ENCODE measurements around the gene KCP. TPM values are rescaled to one million over a fixed set of nuclear protein-coding genes. Genes with fewer than 3 reads are reported as not detected.
A peak's percentile ranks its signal among the peaks of the same experiment; 100 is the strongest.

KCP gene
- total and polyA plus RNA-seq, 4 experiments from 2014 or later, result 0.39 to 0.55 TPM; not detected in 2

- H3K27ac Mint-ChIP-seq, result peak overlapping the region in 1 of 7 donors; percentile 57
These were observed 38.7 kb upstream of the KCP start for GRCh38 chr7:128948976-128949760.

GRCh38 chr7:128948312-128948973 is 37.9 kb upstream of the KCP start:
- DNase-seq, result no peak
- Histone ChIP-seq H3K9me3 (ENCODE audit: control insufficient read depth in 1 of 2, low read length in 2 of 2) (no peaks in the 10 kb centered on the region), H3K4me1 (ENCODE audit: insufficient read depth, low read length) (no peaks in the 10 kb centered on the region), H3K27ac (ENCODE audit: low read depth, low read length) (no peak overlapping the region), H3K36me3 (ENCODE audit: insufficient read depth, low read length) (peaks cover 12% of the 10 kb centered on the region), H3K4me3 (ENCODE audit: low read length in 2 of 2) (no peak overlapping the region), H3K27me3 (ENCODE audit: insufficient read depth, low read length) (no peaks in the 10 kb centered on the region)
- Mint-ChIP-seq H3K4me1 (peaks cover 0 to 2% (median 0%) of the 10 kb centered on the region in 4 donors), H3K9me3 (no peaks in the 10 kb centered on the region), H3K27me3 (no peaks in the 10 kb centered on the region), H3K36me3 (peaks cover 0 to 35% of the 10 kb centered on the region in 2 donors), H3K4me3 (no peak overlapping the region), H3K27ac (peak overlapping the region in 2 of 7 donors; percentile 13 to 36)
- intact Hi-C loops (cut with micrococcal nuclease), result no loop called here
- CTCF ChIA-PET (ENCODE audit: partially characterized antibody), result interaction anchor here (0.9 to 4.0 kb wide), 6 partner anchors 9 to 48 kb away, joined by 3 to 14 read pairs (median 4); no protein-coding TSS in a partner anchor
- POLR2A ChIA-PET (ENCODE audit: partially characterized antibody), result interaction anchor here (1.0 to 2.2 kb wide), 3 partner anchors 8 to 15 kb away, joined by 3 to 10 read pairs (median 4); no protein-coding TSS in a partner anchor

More at GRCh38 chr7:128948976-128949760, 38.7 kb upstream of the KCP start:
- no peak overlapping the region for H3K27ac ChIP-seq (ENCODE audit: low read depth, low read length)
- Mint-ChIP-seq H3K9me3 (no peaks in the 10 kb centered on the region), H3K4me1 (peaks cover 0 to 2% (median 0%) of the 10 kb centered on the region in 4 donors), H3K27me3 (no peaks in the 10 kb centered on the region), H3K36me3 (peaks cover 0 to 42% of the 10 kb centered on the region in 2 donors), H3K4me3 (no peak overlapping the region)
- intact Hi-C loops (cut with micrococcal nuclease), result no loop called here
- peaks cover 17% of the 10 kb centered on the region for H3K36me3 ChIP-seq (ENCODE audit: insufficient read depth, low read length)
- CTCF ChIA-PET (ENCODE audit: partially characterized antibody), result interaction anchor here (1.1 to 4.0 kb wide), 3 partner anchors 9 to 46 kb away, joined by 3 to 14 read pairs (median 11); no protein-coding TSS in a partner anchor
- DNase-seq, result no peak
- no peaks in the 10 kb centered on the region for H3K4me1 ChIP-seq (ENCODE audit: insufficient read depth, low read length)
- no peaks in the 10 kb centered on the region for H3K9me3 ChIP-seq (ENCODE audit: control insufficient read depth in 1 of 2, low read length in 2 of 2)
- H3K27me3 ChIP-seq (ENCODE audit: insufficient read depth, low read length), result no peaks in the 10 kb centered on the region
- POLR2A ChIA-PET (ENCODE audit: partially characterized antibody), result interaction anchor here (1.1 kb wide), 1 partner anchor 9 kb away, joined by 3 read pairs; no protein-coding TSS in a partner anchor
- H3K4me3 ChIP-seq (ENCODE audit: low read length in 2 of 2), result no peak overlapping the region

- H3K4me3 Mint-ChIP-seq, result no peak overlapping the region
- CTCF ChIA-PET (ENCODE audit: partially characterized antibody), result interaction anchor here (0.9 to 4.0 kb wide), 6 partner anchors 8 to 47 kb away, joined by 3 to 14 read pairs (median 4); no protein-coding TSS in a partner anchor
- no peaks in the 10 kb centered on the region for H3K27me3 Mint-ChIP-seq
- peaks cover 0 to 2% (median 0%) of the 10 kb centered on the region in 4 donors for H3K4me1 Mint-ChIP-seq
- peak overlapping the region in 2 of 7 donors; percentile 13 to 25 for H3K27ac Mint-ChIP-seq
- H3K9me3 Mint-ChIP-seq, result no peaks in the 10 kb centered on the region
- Histone ChIP-seq H3K4me1 (ENCODE audit: insufficient read depth, low read length) (no peaks in the 10 kb centered on the region), H3K27me3 (ENCODE audit: insufficient read depth, low read length) (no peaks in the 10 kb centered on the region), H3K36me3 (ENCODE audit: insufficient read depth, low read length) (peaks cover 10% of the 10 kb centered on the region), H3K9me3 (ENCODE audit: control insufficient read depth in 1 of 2, low read length in 2 of 2) (no peaks in the 10 kb centered on the region), H3K4me3 (ENCODE audit: low read length in 2 of 2) (no peak overlapping the region), H3K27ac (ENCODE audit: low read depth, low read length) (no peak overlapping the region)
- peaks cover 0 to 29% of the 10 kb centered on the region in 2 donors for H3K36me3 Mint-ChIP-seq
- DNase-seq, result no peak
- intact Hi-C loops (cut with micrococcal nuclease), result loop anchor here (2.0 kb wide), 1 partner anchor 43 kb away; no protein-coding TSS in a partner anchor
- POLR2A ChIA-PET (ENCODE audit: partially characterized antibody), result interaction anchor here (1.0 to 2.2 kb wide), 2 partner anchors 8 to 14 kb away, joined by 4 to 10 read pairs; no protein-coding TSS in a partner anchor
These were observed 37.3 kb upstream of the KCP start for GRCh38 chr7:128947854-128948253.

- no peak overlapping the region for H3K27ac Mint-ChIP-seq
- intact Hi-C loops (cut with micrococcal nuclease), result loop anchor here (2.0 kb wide), 1 partner anchor 42 kb away; no protein-coding TSS in a partner anchor
These were observed 36.7 kb upstream of the KCP start for GRCh38 chr7:128946936-128947830.

GRCh38 chr7:128945668-128946366 is 35.3 kb upstream of the KCP start:
- no peaks in the 10 kb centered on the region for H3K27me3 Mint-ChIP-seq
- CTCF ChIA-PET (ENCODE audit: partially characterized antibody), result interaction anchor here (1.1 to 1.4 kb wide), 2 partner anchors 9 to 12 kb away, joined by 3 read pairs; no protein-coding TSS in a partner anchor
- H3K9me3 Mint-ChIP-seq, result no peaks in the 10 kb centered on the region
- H3K4me1 Mint-ChIP-seq, result peaks cover 9% of the 10 kb centered on the region in 4 donors
- peaks cover 9% of the 10 kb centered on the region for H3K4me1 ChIP-seq (ENCODE audit: insufficient read depth, low read length)
- H3K9me3 ChIP-seq (ENCODE audit: control insufficient read depth in 1 of 2, low read length in 2 of 2), result no peaks in the 10 kb centered on the region
- no peak overlapping the region for H3K4me3 Mint-ChIP-seq
- no peak overlapping the region for H3K27ac ChIP-seq (ENCODE audit: low read depth, low read length)
- DNase-seq, result no peak
- intact Hi-C loops (cut with micrococcal nuclease), result loop anchor here (2.0 kb wide), 1 partner anchor 41 kb away; no protein-coding TSS in a partner anchor
- POLR2A ChIA-PET (ENCODE audit: partially characterized antibody), result interaction anchor here (2.2 kb wide), 1 partner anchor 12 kb away, joined by 10 read pairs; no protein-coding TSS in a partner anchor
- no peak overlapping the region for H3K4me3 ChIP-seq (ENCODE audit: low read length in 2 of 2)
- peaks cover 10% of the 10 kb centered on the region for H3K36me3 ChIP-seq (ENCODE audit: insufficient read depth, low read length)
- peaks cover 0 to 13% of the 10 kb centered on the region in 2 donors for H3K36me3 Mint-ChIP-seq
- H3K27ac Mint-ChIP-seq, result no peak overlapping the region
- H3K27me3 ChIP-seq (ENCODE audit: insufficient read depth, low read length), result no peaks in the 10 kb centered on the region

More at GRCh38 chr7:128946936-128947830, 36.7 kb upstream of the KCP start:
- Mint-ChIP-seq H3K9me3 (no peaks in the 10 kb centered on the region), H3K36me3 (peaks cover 0 to 23% of the 10 kb centered on the region in 2 donors), H3K4me1 (peaks cover 0 to 2% (median 1%) of the 10 kb centered on the region in 4 donors), H3K4me3 (peak overlapping the region in 1 of 8 donors; percentile 54), H3K27me3 (no peaks in the 10 kb centered on the region)
- no peak overlapping the region for H3K27ac ChIP-seq (ENCODE audit: low read depth, low read length)
- H3K9me3 ChIP-seq (ENCODE audit: control insufficient read depth in 1 of 2, low read length in 2 of 2), result no peaks in the 10 kb centered on the region
- no peak for DNase-seq
- H3K4me1 ChIP-seq (ENCODE audit: insufficient read depth, low read length), result no peaks in the 10 kb centered on the region
- H3K27me3 ChIP-seq (ENCODE audit: insufficient read depth, low read length), result no peaks in the 10 kb centered on the region
- CTCF ChIA-PET (ENCODE audit: partially characterized antibody), result interaction anchor here (0.9 to 4.0 kb wide), 6 partner anchors 11 to 47 kb away, joined by 3 to 14 read pairs (median 4); no protein-coding TSS in a partner anchor
- POLR2A ChIA-PET (ENCODE audit: partially characterized antibody), result interaction anchor here (1.0 to 2.2 kb wide), 2 partner anchors 7 to 13 kb away, joined by 4 to 10 read pairs; no protein-coding TSS in a partner anchor
- peaks cover 10% of the 10 kb centered on the region for H3K36me3 ChIP-seq (ENCODE audit: insufficient read depth, low read length)
- H3K4me3 ChIP-seq (ENCODE audit: low read length in 2 of 2), result no peak overlapping the region
